Gastrocnemius medialis (tissue), 4 donors: ENCODE data around the gene TMEM132E.

Experiments used
- CTCF ChIP-seq, 5 experiments: fragments of 450-650 bp in 3 of 5; fragments of 200-600 bp in 2 of 5; sonication (generic) in 2 of 5; IDR thresholded peaks in 4 of 5; conservative IDR thresholded peaks in 1 of 5; 1 replicate in 4 of 5; 2 replicates in 1 of 5; pipeline ENCODE4 v1.5.1; 2016 to 2019; ENCODE audit warnings: antibody characterized with exemption in 5 of 5, mild to moderate bottlenecking in 3 of 5, moderate library complexity in 3 of 5
- POLR2A ChIP-seq, 2 donors: fragments of 450-650 bp; IDR thresholded peaks; one replicate each; pipeline ENCODE4 v1.6.1; 2017; ENCODE audit warnings: antibody characterized with exemption in 2 of 2, mild to moderate bottlenecking in 2 of 2, moderate library complexity in 2 of 2

GRCh38 chr17:34656801-34657200 lies 77.4 kb downstream of the TMEM132E start:
- TF ChIP-seq CTCF (IDR thresholded peaks at IDR 0.05 in 4 of 5, conservative IDR thresholded peaks at IDR 0.05 in 1 of 5) (no peak), POLR2A (IDR thresholded peaks at IDR 0.05) (no peak)
